Panc1 (cell line): ENCODE measurements around the gene CPPED1.

Experiments used
- CTCF ChIP-seq: fragments of 450-650 bp; IDR thresholded peaks from 2 replicates; pipeline ENCODE4 v1.5.1; 2017; ENCODE audit warnings: mild to moderate bottlenecking
- TCF7L2 ChIP-seq: IDR thresholded peaks from 2 replicates; pipeline ENCODE4 v1.6.1; 2011; ENCODE audit warnings: mild to moderate bottlenecking, low read depth, low read length, inconsistent platforms

GRCh38 chr16:12675046-12675445, 128.6 kb downstream of the CPPED1 start:
- TF ChIP-seq CTCF (no peak), TCF7L2 (no peak)
